Measurements from ENCODE around the gene PTF1A.

PTF1A gene

GRCh38 chr10:23198940-23199767, 7.0 kb downstream of the PTF1A start:
- Histone ChIP-seq H3K4me1 (ENCODE audit: low read length) (no peaks in the 10 kb centered on the region), H3K79me2 (ENCODE audit: low read length) (no peaks in the 10 kb centered on the region), H3K9me3 (ENCODE audit: insufficient read depth, low read length) (no peaks in the 10 kb centered on the region), H3K27me3 (ENCODE audit: low read depth, low read length) (no peaks in the 10 kb centered on the region), H3K9ac (ENCODE audit: low read length) (no peak overlapping the region), H3K36me3 (replicated peaks; ENCODE audit: low read depth, low read length) (no peaks in the 10 kb centered on the region), H3K4me3 (ENCODE audit: low read length) (no peak overlapping the region), H2AFZ (ENCODE audit: low read depth, low read length) (no peak overlapping the region), H4K20me1 (ENCODE audit: insufficient read depth, low read length) (no peaks in the 10 kb centered on the region), H3K27ac (ENCODE audit: low read length) (no peak overlapping the region), H3K4me2 (ENCODE audit: low read length) (no peak overlapping the region)
- TF ChIP-seq EZH2phosphoT487 (IDR thresholded peaks at IDR 0.05; ENCODE audit: low read depth) (no peak), CTCF (IDR thresholded peaks at IDR 0.05; ENCODE audit: low read depth, low read length) (no peak)

GRCh38 chr10:23199768-23200511, 7.8 kb downstream of the PTF1A start:
- Histone ChIP-seq H3K79me2 (ENCODE audit: low read length) (no peaks in the 10 kb centered on the region), H3K4me2 (ENCODE audit: low read length) (no peak overlapping the region), H3K4me3 (ENCODE audit: low read length) (no peak overlapping the region), H2AFZ (ENCODE audit: low read depth, low read length) (no peak overlapping the region), H3K27ac (ENCODE audit: low read length) (no peak overlapping the region), H3K36me3 (replicated peaks; ENCODE audit: low read depth, low read length) (no peaks in the 10 kb centered on the region), H3K9ac (ENCODE audit: low read length) (no peak overlapping the region), H3K4me1 (ENCODE audit: low read length) (no peaks in the 10 kb centered on the region), H4K20me1 (ENCODE audit: insufficient read depth, low read length) (no peaks in the 10 kb centered on the region), H3K9me3 (ENCODE audit: insufficient read depth, low read length) (no peaks in the 10 kb centered on the region), H3K27me3 (ENCODE audit: low read depth, low read length) (no peaks in the 10 kb centered on the region)
- TF ChIP-seq EZH2phosphoT487 (IDR thresholded peaks at IDR 0.05; ENCODE audit: low read depth) (no peak), CTCF (IDR thresholded peaks at IDR 0.05; ENCODE audit: low read depth, low read length) (no peak)

- Histone ChIP-seq H3K4me2 (ENCODE audit: low read length) (no peak overlapping the region), H3K27ac (ENCODE audit: low read length) (no peak overlapping the region), H4K20me1 (ENCODE audit: insufficient read depth, low read length) (no peaks in the 10 kb centered on the region), H3K79me2 (ENCODE audit: low read length) (no peaks in the 10 kb centered on the region), H2AFZ (ENCODE audit: low read depth, low read length) (no peak overlapping the region), H3K4me1 (ENCODE audit: low read length) (no peaks in the 10 kb centered on the region), H3K27me3 (ENCODE audit: low read depth, low read length) (no peaks in the 10 kb centered on the region), H3K9me3 (ENCODE audit: insufficient read depth, low read length) (no peaks in the 10 kb centered on the region), H3K36me3 (replicated peaks; ENCODE audit: low read depth, low read length) (no peaks in the 10 kb centered on the region), H3K9ac (ENCODE audit: low read length) (no peak overlapping the region), H3K4me3 (ENCODE audit: low read length) (no peak overlapping the region)
- TF ChIP-seq EZH2phosphoT487 (IDR thresholded peaks at IDR 0.05; ENCODE audit: low read depth) (no peak), CTCF (IDR thresholded peaks at IDR 0.05; ENCODE audit: low read depth, low read length) (no peak)
These were observed 8.5 kb downstream of the PTF1A start for GRCh38 chr10:23200586-23200985.

GRCh38 chr10:23200997-23201652, 9.0 kb downstream of the PTF1A start:
- Histone ChIP-seq H3K4me2 (ENCODE audit: low read length) (no peak overlapping the region), H3K9ac (ENCODE audit: low read length) (no peak overlapping the region), H3K9me3 (ENCODE audit: insufficient read depth, low read length) (no peaks in the 10 kb centered on the region), H3K79me2 (ENCODE audit: low read length) (no peaks in the 10 kb centered on the region), H2AFZ (ENCODE audit: low read depth, low read length) (no peak overlapping the region), H3K4me1 (ENCODE audit: low read length) (no peaks in the 10 kb centered on the region), H3K27ac (ENCODE audit: low read length) (no peak overlapping the region), H3K27me3 (ENCODE audit: low read depth, low read length) (no peaks in the 10 kb centered on the region), H3K36me3 (replicated peaks; ENCODE audit: low read depth, low read length) (no peaks in the 10 kb centered on the region), H3K4me3 (ENCODE audit: low read length) (no peak overlapping the region), H4K20me1 (ENCODE audit: insufficient read depth, low read length) (no peaks in the 10 kb centered on the region)
- TF ChIP-seq CTCF (IDR thresholded peaks at IDR 0.05; ENCODE audit: low read depth, low read length) = no peak
- no peak for TF ChIP-seq EZH2phosphoT487 (IDR thresholded peaks at IDR 0.05; ENCODE audit: low read depth)
